Fibroblast of lung (primary cell): Measurements from ENCODE around the gene SLC34A1.

Source experiments
- EZH2 ChIP-seq: IDR thresholded peaks from 2 replicates; pipeline ENCODE4 v1.5.1; 2012; ENCODE audit warnings: low read length, control low read depth, mild to moderate bottlenecking; ENCODE audit errors: missing control alignments
- TF ChIP-seq, protein P1 (sequence below), 2 donors: IDR thresholded peaks in 1 of 2; conservative IDR thresholded peaks in 1 of 2; 1 replicate in 1 of 2; 2 replicates in 1 of 2; pipeline ENCODE4 v1.5.1; 2011 to 2012; ENCODE audit warnings: low read length in 2 of 2, control low read depth in 1 of 2, inconsistent platforms in 1 of 2, low read depth in 1 of 2, mild to moderate bottlenecking in 1 of 2

DNA sequence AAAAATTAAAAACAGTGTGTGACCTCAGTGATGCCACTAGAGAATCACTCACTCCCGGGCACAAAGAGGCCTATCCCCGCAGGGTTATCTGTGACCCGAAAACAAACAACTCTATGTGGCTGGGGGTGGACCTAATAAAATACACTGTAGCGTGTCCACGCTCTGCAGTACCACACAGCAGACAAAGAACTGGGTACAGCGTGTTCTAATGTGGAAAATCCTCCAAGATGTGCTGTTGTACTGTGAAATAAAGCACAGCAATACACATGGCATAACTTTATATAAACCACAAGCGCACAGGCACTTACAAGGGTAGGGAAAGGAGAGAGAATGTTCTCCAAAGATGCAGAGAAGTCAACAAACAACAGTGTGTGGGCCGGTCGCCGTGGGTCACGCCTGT lies 8.1 kb upstream of the SLC34A1 start:
- TF ChIP-seq, protein P1, sequence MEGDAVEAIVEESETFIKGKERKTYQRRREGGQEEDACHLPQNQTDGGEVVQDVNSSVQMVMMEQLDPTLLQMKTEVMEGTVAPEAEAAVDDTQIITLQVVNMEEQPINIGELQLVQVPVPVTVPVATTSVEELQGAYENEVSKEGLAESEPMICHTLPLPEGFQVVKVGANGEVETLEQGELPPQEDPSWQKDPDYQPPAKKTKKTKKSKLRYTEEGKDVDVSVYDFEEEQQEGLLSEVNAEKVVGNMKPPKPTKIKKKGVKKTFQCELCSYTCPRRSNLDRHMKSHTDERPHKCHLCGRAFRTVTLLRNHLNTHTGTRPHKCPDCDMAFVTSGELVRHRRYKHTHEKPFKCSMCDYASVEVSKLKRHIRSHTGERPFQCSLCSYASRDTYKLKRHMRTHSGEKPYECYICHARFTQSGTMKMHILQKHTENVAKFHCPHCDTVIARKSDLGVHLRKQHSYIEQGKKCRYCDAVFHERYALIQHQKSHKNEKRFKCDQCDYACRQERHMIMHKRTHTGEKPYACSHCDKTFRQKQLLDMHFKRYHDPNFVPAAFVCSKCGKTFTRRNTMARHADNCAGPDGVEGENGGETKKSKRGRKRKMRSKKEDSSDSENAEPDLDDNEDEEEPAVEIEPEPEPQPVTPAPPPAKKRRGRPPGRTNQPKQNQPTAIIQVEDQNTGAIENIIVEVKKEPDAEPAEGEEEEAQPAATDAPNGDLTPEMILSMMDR (conservative IDR thresholded peaks at IDR 0.05 in 1 of 2, IDR thresholded peaks at IDR 0.05 in 1 of 2; ENCODE audit: low read depth in 1 of 2, low read length in 2 of 2): no peak
- no peak for TF ChIP-seq EZH2
